CD1c-positive myeloid dendritic cell (primary cell): ENCODE measurements around the gene GABRD.

Experiments used
- DNase-seq: peaks from one replicate; pipeline ENCODE4 v3.0.0-alpha.2; 2016; ENCODE audit errors: extremely low spot score

The GABRD gene

DNA sequence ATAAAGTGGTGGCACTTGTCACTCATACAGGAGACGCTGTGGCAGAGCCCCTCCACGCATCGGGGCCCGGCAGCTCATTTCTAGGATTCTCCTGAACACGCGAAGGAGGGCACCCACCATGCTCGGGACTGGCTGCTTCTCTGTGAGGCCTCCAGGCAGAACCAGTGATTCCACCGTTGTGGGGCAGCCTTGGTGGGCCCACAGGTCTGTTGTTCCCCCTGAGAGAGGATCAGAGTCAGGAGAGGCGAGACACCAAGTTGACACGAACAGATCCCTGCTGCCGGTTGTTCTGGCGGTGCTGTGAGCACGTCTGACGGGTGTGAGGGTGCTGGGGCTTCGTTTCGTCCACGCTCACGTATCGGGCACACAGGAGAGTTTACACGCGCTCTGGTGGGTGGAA lies 57.7 kb downstream of the GABRD start:
- DNase-seq, result no peak

DNA sequence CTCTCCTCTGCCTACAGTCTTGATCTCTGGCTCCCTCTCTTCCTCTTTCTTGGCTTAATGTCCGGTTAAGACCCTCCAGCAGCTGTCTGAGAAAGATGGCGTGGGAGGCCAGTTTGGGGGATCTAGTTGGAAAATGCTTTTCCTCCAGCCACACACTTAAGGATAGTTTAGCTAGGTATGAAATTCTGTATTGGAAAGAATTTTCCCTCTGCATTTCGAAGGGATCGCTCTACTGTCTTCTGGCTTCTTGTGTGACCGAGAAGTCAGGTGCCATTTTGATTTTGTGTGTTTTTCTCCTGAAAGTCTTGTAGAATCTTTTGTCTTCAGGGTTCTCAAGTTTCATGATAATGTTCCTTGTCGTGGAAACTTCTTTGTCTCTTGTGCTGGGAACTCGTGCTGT lies 59.0 kb downstream of the GABRD start:
- DNase-seq, result no peak

DNA sequence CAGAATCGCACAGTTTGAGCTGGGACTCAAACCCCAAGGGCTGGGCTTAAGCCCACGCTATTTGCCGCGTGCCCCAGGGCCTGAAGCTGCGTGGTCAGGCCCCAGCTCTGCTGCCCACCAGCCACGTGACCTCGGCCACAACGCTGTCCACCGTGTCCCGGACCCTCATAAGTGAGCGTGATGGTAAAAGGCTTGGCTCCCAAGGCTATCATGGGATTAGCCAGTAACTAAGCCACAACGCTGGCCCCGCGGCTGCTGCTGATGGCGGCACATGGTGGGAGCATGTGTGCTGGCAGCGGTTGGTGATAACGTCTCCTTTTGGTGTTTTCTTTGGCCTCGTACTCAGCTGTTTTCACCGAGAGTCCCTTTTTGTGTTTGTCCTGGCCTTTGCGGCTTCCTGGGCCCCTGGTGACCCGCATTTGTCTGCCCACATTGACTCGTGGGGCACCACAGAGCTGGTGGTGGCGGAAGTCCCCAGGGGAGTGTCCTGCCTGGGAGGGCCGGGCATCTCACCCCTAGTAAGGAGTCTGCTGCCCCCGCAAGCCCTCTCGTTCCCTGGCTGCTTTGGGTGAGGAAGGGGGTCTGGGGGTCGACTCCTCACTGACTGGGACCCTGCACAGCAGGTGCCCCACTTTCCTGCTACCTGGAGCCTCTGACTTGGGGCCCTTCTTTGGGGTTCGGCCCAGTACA lies 60.4 kb downstream of the GABRD start:
- DNase-seq, result no peak

DNA sequence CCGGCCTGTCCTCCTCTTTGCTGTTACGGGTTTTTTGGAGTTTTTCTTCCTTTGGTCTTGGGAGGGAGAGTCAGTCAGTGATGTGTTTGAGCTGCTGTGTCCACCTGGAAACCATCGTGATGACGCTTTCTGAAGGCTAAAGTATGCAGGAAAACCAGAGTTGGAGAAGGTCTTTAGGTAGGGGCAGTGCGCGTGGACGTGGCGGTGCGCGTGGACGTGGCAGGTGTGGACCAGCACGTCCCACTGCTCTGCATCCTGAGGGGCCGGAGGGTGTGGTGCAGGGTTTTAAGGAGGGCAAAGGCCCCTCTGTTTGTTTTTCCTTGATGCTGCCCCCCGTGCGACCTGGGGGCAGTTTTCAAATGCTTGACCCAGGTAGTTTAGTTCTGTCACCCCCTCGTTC lies 61.0 kb downstream of the GABRD start:
- DNase-seq, result no peak
